Ramos (cell line): ENCODE results near the gene SH3BP2.

Experiments used
- in situ Hi-C: fragments of 300-500 bp; cut with MboI; formaldehyde crosslinking; loops from one replicate; pipeline ENCODE4 v1.14.3; 2022; ENCODE audit warnings: low sequenced_read_pairs; ENCODE audit not compliant: unreplicated experiment

The SH3BP2 gene

DNA sequence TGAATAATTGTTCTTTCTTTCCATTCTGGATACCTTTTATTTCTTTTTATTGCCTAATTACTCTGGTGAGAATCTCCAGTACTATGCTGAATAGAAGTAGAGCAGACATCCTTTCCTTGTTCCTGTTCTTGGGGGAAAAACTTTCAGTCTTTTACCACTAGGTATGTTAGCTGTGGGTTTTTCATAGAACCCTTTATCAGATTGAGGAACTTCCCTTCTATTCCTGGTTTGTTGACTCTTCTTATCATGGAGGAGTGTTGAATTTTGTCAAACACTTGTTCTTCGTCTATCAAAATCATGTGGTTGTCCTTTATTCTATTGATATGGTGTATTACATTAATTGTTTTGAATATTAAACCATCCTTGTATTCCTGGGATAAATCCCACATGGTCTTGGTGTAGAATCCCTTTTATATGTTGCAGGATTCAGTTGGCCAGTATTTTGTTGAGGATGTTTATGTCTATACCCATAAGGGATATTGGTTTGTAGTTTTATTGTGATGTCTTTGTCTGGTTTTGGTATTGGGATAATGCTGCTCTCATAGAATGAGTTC lies 23.6 kb downstream of the SH3BP2 start:
- in situ Hi-C loops: no loop called here

DNA sequence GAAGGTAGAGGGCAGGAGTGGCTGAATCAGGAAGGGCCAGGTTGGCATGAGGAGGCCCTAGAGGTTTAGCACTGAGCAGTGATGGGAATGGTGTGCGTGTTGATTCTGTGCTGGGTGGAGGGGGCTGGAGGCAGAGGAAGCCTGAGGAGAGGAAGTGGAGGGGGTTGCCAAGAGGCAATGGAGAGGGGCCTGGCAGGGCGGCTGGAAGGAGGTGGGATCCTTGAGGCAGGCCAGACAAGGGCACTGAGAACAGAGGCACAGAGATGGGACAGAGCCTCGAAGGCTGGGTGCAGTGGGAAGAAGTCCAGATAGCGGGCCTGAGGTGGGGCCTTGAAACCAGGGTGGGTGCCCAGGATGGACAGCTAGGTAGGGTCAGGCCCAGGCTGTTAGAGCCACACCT lies 24.3 kb downstream of the SH3BP2 start:
- in situ Hi-C loops: no loop called here

DNA sequence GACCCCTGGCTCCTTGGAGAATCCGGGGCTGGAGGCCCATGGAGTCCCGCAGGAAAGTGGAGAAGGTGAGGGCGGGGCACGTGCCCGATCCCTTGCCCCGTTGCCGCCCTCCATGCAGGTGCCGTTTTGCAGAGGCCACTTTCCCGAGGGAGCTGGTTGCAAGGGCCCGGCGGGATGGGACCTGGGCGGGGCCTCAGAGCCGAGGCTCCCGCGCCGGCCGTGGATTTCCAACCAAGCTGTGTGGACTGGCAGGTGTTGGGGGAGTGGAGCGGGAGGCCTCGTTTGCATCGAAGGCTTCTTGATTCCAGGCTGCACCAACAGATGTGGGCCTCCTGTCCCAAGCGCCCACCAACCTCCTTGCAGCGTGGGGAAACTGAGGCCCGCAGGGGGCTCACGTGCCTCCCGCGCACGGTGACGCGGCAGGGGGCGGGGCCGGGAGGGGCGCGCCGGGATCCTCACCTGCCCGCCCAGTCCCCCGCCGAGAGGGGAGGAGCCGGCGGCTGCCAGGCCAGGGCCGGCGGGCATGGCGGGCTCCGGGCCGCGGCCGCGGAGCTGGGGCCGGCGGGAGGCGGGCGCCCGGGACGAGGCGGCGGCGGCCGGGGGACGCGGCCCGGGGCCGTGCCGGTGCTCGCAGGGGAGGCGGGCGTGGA lies 24.9 kb downstream of the SH3BP2 start:
- in situ Hi-C loops: no loop called here

DNA sequence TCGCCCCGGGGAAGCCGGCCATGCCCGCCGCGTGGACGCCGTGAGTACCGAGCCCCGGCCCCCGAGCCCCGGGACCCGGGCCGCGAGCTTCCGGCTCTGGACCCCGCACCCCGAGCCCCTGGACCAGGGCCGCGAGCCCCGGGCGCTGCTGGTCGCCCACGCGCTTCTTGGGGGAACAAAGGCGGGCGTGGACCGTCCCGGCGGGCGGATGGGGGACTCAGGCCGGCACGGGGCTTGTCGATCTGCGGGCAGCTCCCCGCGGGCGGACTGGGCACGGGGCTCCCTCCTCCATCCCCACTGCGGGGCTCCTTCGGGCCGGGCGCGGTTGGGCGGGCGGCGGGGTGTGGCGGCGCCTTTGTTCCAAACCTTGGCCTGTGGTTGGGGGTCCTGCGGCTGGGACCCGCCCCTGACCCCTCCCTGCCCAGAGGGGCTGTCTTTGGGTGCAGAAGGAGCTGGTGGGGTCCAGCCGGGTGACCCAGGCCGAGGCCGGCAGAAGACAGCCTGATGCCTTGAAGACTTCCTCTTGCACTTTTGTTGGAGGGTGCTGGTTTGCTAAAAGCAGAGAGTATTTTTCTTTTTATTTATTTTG lies 25.6 kb downstream of the SH3BP2 start:
- in situ Hi-C loops: no loop called here

DNA sequence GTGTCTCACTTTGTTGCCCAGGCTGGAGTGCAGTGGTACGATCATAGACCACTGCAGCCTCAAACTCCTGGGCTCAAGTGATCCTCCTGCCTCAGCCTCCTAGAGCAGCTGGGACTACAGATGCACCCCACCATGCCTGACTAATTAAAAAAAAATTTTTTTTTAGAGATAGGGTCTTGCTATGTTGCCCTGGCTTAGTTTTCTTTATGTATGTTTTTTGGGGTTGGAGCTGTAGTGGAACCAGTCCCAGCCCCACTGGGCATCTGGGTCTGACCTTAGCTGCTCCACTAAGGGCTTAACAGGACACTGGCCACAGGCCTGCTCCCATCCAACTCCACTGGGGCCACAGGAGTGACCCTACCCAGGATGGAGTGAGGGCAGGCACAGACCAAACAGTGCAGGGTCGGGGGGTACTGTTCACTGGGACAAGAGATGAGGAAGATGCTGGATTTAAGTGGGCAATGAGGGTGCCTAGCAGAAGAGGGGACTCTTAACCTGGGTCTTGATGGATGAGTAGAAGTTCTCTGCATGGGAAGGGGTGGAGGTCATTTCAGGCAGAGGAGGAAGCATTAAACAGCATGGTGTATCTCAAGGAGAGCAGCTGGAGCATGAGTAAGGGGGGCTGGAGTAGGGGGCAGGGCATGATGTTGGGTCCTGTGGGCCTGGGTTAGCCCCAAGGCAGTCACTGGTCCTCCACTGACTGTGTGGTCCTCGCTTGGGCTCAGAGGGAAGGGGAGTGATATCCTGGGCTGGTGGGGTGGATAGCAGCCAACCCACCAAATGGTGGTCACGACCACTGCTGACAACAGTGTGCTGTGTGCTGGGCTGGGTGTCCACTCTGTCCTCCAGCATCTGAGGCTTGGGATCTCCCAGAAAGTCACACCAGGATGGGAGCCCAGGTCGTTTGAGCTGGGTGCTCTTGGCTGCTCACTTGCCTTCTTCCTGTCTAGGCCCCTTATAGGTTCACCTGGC lies 26.6 kb downstream of the SH3BP2 start:
- in situ Hi-C loops: no loop called here

DNA sequence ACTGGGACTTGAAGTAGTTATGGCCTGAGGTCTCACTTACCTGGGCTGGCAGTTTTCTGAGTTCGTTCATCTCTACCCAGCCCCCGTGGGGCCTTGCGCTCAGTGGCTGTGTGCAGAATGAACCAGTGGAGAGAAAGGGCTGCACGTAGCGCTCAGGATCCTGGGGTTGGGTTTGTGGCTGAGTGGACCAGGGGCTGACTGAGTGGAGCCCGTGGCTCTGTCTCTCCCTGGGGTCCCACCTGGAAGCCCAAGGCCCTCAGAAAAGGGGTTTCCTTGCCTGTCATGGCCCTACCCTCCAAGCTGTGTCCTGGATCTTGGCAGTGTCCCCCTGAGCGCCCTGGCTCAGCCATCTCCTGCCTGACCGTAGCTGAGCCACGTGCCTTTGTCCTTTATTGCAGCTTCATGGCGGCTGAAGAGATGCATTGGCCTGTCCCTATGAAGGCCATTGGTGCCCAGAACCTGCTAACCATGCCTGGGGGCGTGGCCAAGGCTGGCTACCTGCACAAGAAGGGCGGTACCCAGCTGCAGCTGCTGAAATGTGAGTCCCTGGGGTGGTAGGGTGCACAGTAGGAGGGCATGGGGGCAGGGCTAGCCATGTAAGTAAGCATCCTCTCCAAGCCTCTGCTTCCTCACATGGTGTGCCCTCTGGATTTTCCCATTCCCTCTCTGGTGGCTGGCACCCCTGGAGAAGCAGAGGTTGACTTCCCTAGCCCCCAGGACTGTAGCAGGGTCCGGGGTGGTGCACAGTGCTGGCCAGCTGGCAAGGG lies 27.5 kb downstream of the SH3BP2 start:
- in situ Hi-C loops: no loop called here

DNA sequence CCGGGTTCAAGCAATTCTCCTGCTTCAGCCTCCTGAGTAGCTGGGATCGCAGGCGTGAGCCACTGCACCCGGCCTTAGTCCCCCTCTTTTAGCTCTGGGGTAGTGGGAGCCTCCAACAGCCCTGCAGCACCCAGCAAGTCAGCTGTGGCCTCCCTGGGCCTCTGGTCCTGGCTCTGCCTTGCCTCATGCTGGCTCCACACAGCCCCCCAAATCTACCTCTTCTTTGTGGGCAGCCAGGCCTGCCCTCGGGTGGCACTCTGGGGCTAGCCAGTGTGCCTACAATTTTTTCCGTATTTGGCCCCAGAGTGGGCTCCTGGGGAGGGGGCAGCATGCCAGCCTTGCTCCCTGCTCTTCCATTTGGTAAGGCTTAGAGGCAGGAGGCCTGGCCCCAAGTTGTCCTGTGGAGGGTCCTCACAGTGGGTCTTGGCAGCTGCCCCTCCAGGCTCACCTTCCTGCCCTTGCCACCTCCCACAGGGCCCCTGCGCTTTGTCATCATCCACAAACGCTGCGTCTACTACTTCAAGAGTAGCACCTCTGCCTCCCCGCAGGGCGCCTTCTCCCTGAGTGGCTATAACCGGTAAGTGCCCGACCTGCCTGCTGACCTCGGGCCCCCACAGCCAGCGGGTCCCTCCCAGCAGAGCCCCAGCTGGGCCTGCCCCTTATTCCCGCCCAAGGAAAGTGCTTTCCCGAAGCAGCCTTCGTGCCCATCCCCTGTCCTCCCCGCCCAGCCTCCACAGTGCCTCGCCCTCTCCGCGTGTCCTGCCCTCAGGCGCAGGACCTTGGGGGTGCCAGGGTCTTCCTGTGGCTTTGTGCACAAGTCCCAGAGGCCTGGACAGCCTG lies 29.8 kb downstream of the SH3BP2 start:
- in situ Hi-C loops: no loop called here

DNA sequence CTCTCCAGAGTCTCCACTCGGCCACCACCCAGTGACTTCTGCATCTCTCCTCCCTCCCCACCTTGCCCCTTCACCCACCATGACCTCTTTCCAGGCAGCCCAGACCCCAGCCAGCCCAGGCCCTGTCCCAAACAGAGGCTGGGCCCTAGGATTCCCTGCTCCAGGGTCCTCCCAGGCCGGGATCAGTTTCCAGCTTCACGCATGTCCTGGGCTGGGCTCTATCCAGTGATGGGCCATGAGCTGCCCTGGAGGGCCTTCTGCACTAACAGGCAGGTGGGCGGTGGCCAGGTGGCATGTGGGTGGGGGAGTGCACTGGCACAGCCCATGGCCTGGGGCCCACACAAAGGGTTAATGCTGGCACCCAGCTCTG lies 30.4 kb downstream of the SH3BP2 start:
- in situ Hi-C loops: no loop called here

DNA sequence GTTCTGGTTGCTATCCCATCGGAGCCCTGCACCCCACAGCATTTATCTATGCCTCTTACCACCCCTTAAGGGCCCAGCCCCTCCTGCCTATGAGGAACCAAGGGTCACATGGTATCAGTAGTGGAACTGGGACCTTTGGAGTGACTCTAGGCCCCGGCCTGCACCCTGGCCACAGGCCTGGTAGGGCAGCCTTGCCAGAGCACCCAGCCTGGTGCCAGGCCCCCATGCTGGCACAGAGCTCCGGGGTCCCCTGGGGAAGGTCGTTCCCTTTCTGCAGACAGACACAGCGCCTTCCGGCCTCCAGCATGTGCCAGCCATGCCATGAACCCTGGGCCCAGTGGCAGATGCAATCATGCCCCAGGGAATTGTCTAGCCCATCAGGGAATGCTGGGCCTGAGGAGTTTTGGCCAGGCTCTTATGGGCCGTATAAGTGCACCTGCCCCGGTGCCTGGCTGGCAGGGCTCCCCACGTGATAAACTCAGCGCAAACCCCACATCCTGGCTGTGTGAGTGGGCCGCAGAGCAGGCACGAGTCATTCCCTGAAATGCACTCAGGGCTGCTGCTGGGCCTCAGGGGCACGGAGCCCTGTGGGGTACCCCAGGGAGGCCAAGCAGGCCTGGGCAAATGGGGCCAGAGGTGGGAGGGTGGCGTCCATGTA lies 30.9 kb downstream of the SH3BP2 start:
- in situ Hi-C loops: no loop called here

DNA sequence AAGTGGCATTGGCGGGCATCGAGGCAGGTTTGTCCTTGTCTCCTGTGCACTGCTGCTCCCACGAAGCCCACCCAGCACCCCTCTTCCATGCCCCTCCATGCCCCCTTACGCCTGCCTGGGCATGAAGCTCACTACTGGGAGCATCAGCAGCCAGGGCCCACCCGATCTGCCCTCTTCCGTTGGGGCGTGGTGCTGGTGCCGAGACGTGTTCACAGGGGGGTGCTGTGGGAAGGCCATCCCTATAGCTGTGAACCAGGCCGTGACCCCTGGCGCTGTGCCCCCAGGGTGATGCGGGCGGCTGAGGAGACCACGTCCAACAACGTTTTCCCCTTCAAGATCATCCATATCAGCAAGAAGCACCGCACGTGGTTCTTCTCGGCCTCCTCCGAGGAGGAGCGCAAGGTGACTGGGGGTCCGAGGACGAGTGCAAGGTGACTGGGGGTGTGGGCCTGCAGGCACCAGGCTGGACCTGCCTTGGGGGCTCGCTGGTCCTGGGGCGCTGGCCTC lies 31.5 kb downstream of the SH3BP2 start:
- in situ Hi-C loops: no loop called here

DNA sequence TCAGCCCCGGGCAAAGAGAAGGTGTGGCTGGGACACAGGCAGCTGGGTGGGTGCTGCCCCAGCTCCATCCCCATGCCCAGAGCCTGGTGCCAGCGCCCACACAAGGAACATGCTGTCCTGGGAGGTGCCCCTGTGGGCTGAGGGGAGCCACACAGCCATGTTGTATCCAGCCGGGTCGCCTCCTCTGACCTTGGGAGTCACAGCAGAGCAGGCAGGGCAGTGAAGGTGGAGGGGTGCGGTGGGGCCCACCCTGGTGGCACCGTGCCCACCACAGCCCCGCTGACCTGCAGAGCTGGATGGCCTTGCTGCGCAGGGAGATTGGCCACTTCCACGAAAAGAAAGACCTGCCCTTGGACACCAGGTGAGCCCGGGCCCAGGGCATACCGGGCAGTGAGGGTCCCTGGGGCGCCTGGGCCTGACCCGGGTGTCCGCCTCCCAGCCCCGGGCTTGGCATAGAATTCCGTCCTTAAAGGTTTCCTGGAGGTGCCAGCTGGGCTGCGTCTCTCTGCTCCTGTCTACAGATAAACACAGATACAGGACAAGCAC lies 32.0 kb downstream of the SH3BP2 start:
- in situ Hi-C loops: no loop called here

DNA sequence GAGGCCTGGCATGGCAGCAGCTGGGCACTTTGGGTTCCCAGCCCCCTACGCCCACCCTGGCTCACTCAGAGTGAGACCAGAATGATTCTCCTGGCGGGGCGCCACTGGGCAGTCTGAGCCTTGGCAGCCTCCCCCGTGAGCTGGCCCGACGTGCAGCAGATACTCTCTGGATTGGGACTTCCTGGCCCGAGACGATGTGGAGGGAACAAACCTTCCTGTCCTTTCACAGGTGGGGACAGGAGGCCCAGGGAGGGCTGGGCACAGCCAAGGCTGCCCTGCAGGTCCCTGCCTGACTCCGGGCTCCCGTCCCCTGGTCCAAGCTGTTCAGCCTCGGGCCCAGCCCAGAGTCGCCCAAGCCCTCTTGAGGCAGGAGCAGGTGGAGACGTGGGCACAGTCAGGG lies 32.9 kb downstream of the SH3BP2 start:
- in situ Hi-C loops: no loop called here

DNA sequence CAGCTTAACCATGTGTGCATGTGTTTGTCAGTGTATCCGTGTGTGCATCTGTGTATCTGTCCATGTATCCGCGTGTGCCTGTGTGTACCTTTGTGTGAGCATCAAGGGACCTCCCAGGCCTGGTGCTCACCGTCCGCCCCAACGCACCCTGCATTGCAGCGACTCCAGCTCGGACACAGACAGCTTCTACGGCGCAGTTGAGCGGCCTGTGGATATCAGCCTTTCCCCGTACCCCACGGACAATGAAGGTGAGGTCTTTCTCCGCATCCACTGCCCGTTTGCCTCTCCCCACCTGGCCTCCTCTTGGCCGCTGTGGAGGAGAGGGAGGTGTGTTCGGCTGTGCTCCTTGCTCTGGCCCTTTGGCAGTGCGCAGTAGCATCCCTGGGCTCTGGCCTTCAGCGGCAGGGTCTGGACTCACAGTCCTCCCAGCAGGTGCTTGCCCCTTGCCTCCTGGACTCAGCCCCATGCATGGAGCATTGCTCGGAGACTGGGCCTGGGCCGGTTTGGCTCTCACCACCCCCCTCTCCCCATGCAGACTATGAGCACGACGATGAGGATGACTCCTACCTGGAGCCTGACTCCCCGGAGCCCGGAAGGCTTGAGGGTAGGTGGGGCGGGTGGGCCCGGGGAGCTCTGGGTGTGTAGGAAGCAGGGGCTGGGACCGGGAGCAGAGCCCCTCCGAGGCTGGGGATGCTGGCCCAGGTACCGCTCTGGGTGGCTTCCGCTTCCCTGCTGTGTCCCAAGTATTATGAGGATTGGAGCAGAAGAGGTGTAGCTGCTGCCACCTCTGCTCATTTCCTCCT lies 34.4 kb downstream of the SH3BP2 start:
- in situ Hi-C loops: no loop called here

DNA sequence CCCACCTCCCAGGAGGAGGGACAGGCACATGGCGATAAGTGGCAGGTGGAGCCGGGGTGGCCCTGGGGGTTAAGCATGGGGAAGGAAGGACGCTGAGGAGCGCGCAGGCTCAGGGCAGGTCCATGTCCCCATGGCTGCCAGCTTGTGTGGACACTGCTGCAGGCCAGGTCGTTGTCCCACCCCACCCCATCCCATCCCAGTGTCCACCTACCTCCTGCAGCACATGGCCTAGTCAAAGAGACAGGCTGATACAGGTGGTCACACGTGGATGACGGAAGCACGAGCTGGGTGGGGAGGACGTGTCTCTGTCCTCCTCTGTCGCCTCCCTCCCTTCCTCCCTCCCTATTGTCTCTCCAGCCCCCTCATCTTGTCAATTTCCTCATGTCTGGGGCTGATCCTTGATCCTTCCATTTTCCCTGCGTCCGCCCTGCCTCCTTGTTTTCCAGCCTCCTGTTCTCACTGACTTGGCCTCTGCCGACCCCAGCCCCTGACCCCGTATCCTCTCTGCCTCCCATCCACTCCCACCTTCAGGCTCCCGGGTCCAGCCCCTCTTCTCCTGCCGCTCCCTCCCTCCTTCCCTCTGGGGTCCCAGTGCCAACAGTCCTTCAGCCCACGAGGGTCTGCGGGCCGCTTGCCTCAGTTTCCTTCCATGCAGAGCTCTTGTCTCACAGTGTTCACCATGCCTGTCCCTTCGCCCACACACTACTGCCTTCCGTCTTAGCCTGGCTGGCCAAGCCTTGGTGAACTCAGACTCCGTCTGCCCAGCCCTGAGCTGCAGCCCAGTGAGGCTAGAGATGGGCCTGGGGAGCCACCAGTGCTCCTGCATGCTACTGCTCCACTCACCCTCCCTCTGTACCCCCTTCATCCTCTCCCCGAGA lies 35.2 kb downstream of the SH3BP2 start:
- in situ Hi-C loops: no loop called here

DNA sequence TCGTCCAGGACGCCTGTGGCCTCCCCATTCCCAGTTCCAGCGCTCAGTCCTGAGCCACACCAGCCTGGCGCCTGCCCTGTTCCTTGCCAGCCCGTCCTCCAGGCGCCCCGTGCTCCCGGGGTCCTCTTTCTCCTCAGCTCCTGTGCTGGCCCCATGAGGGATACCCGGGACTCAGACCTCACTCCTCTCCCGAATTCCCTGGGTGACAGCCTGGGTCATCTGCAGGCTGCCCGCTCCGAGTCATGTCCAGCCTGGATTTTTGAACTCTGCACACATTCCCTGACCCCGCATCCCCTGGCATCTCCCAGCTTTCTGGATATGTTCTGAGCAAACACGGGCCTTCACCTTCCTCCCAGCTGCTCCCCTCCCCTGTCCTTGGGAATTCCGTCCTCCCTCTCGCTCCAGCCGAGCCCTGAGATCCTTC lies 35.9 kb downstream of the SH3BP2 start:
- in situ Hi-C loops: no loop called here

DNA sequence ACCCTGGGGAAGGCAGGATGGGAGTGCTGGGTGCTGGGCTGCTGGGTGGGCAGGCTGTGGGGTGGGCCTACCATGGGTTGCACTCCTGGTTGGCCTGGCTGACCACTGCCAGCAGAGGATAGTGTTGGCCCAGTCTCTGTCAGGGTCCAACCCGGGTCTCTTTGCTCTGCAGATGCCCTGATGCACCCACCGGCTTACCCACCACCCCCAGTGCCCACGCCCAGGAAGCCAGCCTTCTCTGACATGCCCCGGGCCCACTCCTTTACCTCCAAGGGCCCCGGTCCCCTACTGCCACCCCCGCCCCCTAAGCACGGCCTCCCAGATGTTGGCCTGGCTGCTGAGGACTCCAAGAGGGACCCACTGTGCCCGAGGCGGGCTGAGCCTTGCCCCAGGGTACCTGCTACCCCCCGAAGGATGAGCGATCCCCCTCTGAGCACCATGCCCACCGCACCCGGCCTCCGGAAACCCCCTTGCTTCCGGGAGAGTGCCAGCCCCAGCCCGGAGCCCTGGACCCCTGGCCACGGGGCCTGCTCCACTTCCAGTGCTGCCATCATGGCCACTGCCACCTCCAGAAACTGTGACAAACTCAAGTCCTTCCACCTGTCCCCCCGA lies 36.5 kb downstream of the SH3BP2 start:
- in situ Hi-C loops: no loop called here
